AG04450 (cell line): ENCODE data around the gene POLR2J. TPM values are rescaled to one million over a fixed set of nuclear protein-coding genes. Genes with fewer than 3 reads are reported as not detected.

Experiments
- polyA plus RNA-seq: library from polyadenylated mRNA; depleted of rRNA; stranded (reverse); fragments of >200 nt; gene quantifications from 2 replicates; pipeline ENCODE4 v1.2.3, GENCODE V29; 2011; rRNA removed

The POLR2J gene
- polyA plus RNA-seq, 1 experiment, result 55.3 TPM

Other genes starting within 250 kb of the POLR2J start
- 0.52 and 0.89 TPM in 2 replicates for gene SH2B2, start 192.1 kb downstream of the POLR2J start, polyA plus RNA-seq
- not detected in 2 replicates for gene SPDYE6, start 122.5 kb downstream of the POLR2J start, polyA plus RNA-seq
- 11.4 and 13.1 TPM in 2 replicates for gene PRKRIP1, start 82.6 kb downstream of the POLR2J start, polyA plus RNA-seq
- 27.8 and 41.9 TPM in 2 replicates for gene ORAI2, start 45.3 kb downstream of the POLR2J start, polyA plus RNA-seq
- 4.3 and 5.6 TPM in 2 replicates for gene ALKBH4, start 14.1 kb downstream of the POLR2J start, polyA plus RNA-seq
- gene LRWD1, start 13.9 kb downstream of the POLR2J start, polyA plus RNA-seq, result 9.2 and 12.2 TPM in 2 replicates
- 4.0 and 5.2 TPM in 2 replicates for gene RASA4B, start 38.9 kb upstream of the POLR2J start, polyA plus RNA-seq
- 1.7 and 1.8 TPM in 2 replicates for gene UPK3BL2, start 64.8 kb upstream of the POLR2J start, polyA plus RNA-seq
- not detected in 2 replicates for gene SPDYE2, start 72.3 kb upstream of the POLR2J start, polyA plus RNA-seq
- 40.8 and 59.9 TPM in 2 replicates for gene POLR2J3, start 93.7 kb upstream of the POLR2J start, polyA plus RNA-seq
- gene RASA4, start 137.8 kb upstream of the POLR2J start, polyA plus RNA-seq, result 7.0 and 14.9 TPM in 2 replicates
- gene UPK3BL1, start 163.9 kb upstream of the POLR2J start, polyA plus RNA-seq, result 19.7 and 27.3 TPM in 2 replicates
- not detected in 2 replicates for gene SPDYE2B, start 171.4 kb upstream of the POLR2J start, polyA plus RNA-seq
- 1.9 and 2.0 TPM in 2 replicates for gene POLR2J2, start 192.7 kb upstream of the POLR2J start, polyA plus RNA-seq